GM18526 (cell line): ENCODE measurements around the gene PDGFD.

Experiments
- POLR2A ChIP-seq: IDR thresholded peaks from 3 replicates; pipeline ENCODE4 v1.6.1; 2011; ENCODE audit not compliant: insufficient read length; ENCODE audit errors: extremely low read depth

The PDGFD gene

GRCh38 chr11:104151404-104152204 lies 12.3 kb downstream of the PDGFD start:
- TF ChIP-seq POLR2A: no peak

GRCh38 chr11:104148706-104149105 lies 15.2 kb downstream of the PDGFD start:
- no peak for TF ChIP-seq POLR2A

GRCh38 chr11:104148074-104148473 lies 15.9 kb downstream of the PDGFD start:
- TF ChIP-seq POLR2A: no peak

GRCh38 chr11:104146943-104147342 lies 17.0 kb downstream of the PDGFD start:
- no peak for TF ChIP-seq POLR2A

- TF ChIP-seq POLR2A: no peak
Observed at GRCh38 chr11:104146421-104146820, 17.5 kb downstream of the PDGFD start.

- TF ChIP-seq POLR2A: no peak
Observed at GRCh38 chr11:104145062-104145461, 18.9 kb downstream of the PDGFD start.

GRCh38 chr11:104142698-104143097 lies 21.2 kb downstream of the PDGFD start:
- TF ChIP-seq POLR2A: no peak

GRCh38 chr11:104136861-104137260 lies 27.1 kb downstream of the PDGFD start:
- no peak for TF ChIP-seq POLR2A

GRCh38 chr11:104134745-104135144 lies 29.2 kb downstream of the PDGFD start:
- TF ChIP-seq POLR2A: no peak

- no peak for TF ChIP-seq POLR2A
Observed at GRCh38 chr11:104130161-104130560, 33.8 kb downstream of the PDGFD start.

GRCh38 chr11:104129145-104129544 lies 34.8 kb downstream of the PDGFD start:
- TF ChIP-seq POLR2A: no peak

- TF ChIP-seq POLR2A: no peak
Observed at GRCh38 chr11:104127828-104128227, 36.1 kb downstream of the PDGFD start.

GRCh38 chr11:104126464-104126863 lies 37.5 kb downstream of the PDGFD start:
- TF ChIP-seq POLR2A: no peak

- no peak for TF ChIP-seq POLR2A
Observed at GRCh38 chr11:104124979-104125378, 39.0 kb downstream of the PDGFD start.

- TF ChIP-seq POLR2A: no peak
Observed at GRCh38 chr11:104122836-104123235, 41.1 kb downstream of the PDGFD start.

- TF ChIP-seq POLR2A: no peak
Observed at GRCh38 chr11:104122011-104122635, 41.8 kb downstream of the PDGFD start.
